Endodermal cell (in vitro differentiated cells): Measurements from ENCODE around the gene CPE. TPM values are rescaled to one million over a fixed set of nuclear protein-coding genes. Genes with fewer than 3 reads are reported as not detected.
A peak's percentile ranks its signal among the peaks of the same experiment; 100 is the strongest.

Experiments
- DNase-seq: peaks from one replicate; pipeline ENCODE4 v3.0.0-alpha.2; 2017
- H3K27ac ChIP-seq: 2 replicates; pipeline ENCODE4 v1.5.1; 2013; ENCODE audit warnings: mild to moderate bottlenecking, low read depth, low read length, moderate library complexity
- H3K27me3 ChIP-seq: 2 replicates; pipeline ENCODE4 v1.6.1; 2013; ENCODE audit warnings: mild to moderate bottlenecking, low read length, moderate library complexity; ENCODE audit not compliant: insufficient read depth, control insufficient read depth, poor library complexity, severe bottlenecking
- H3K36me3 ChIP-seq: 2 replicates; pipeline ENCODE4 v1.7.0; 2013; ENCODE audit warnings: mild to moderate bottlenecking, low read length, moderate library complexity; ENCODE audit not compliant: control insufficient read depth, insufficient read depth
- H3K4me1 ChIP-seq: one replicate; pipeline ENCODE4 v1.7.0; 2013; ENCODE audit warnings: low read length; ENCODE audit not compliant: control insufficient read depth, insufficient read depth
- H3K4me3 ChIP-seq: 2 replicates; pipeline ENCODE4 v1.5.1; 2013; ENCODE audit warnings: mild to moderate bottlenecking, low read length, moderate library complexity
- H3K9ac ChIP-seq: 2 replicates; pipeline ENCODE4 v1.6.1; 2013; ENCODE audit warnings: mild to moderate bottlenecking, low read length, moderate library complexity; ENCODE audit not compliant: poor library complexity, severe bottlenecking; ENCODE audit errors: extremely low read depth
- H3K9me3 ChIP-seq: 2 replicates; pipeline ENCODE4 v1.6.1; 2013; ENCODE audit warnings: mild to moderate bottlenecking, low read length, moderate library complexity; ENCODE audit not compliant: control insufficient read depth
- H3K27ac Mint-ChIP-seq: 2 replicates; pipeline ENCODE4 v1.8.0; 2020; ENCODE audit warnings: mixed read lengths
- H3K27me3 Mint-ChIP-seq: 2 replicates; pipeline ENCODE4 v1.8.0; 2021; ENCODE audit warnings: mild to moderate bottlenecking, mixed read lengths; ENCODE audit not compliant: insufficient read depth
- H3K36me3 Mint-ChIP-seq: 2 replicates; pipeline ENCODE4 v1.8.0; 2020; ENCODE audit warnings: low read depth, mixed read lengths
- H3K4me1 Mint-ChIP-seq: 2 replicates; pipeline ENCODE4 v1.8.0; 2020; ENCODE audit warnings: mixed read lengths
- H3K4me3 Mint-ChIP-seq: 2 replicates; pipeline ENCODE4 v1.8.0; 2020; ENCODE audit warnings: mild to moderate bottlenecking, moderate library complexity, mixed read lengths
- H3K9me3 Mint-ChIP-seq: 2 replicates; pipeline ENCODE4 v1.8.0; 2020; ENCODE audit warnings: mild to moderate bottlenecking, mixed read lengths
- WGBS, 2 experiments: methylation state at CpG; one replicate each; pipeline versions ENCODE4 v1.1.5 to v1.1.7; 2013; ENCODE audit warnings: missing lambda C conversion rate in 2 of 2, mixed read lengths in 1 of 2; ENCODE audit not compliant: insufficient coverage in 1 of 2, insufficient read length in 1 of 2; 5-methylcytosine and 5-hydroxymethylcytosine counted together
- total RNA-seq, 2 donors: library from RNA; stranded (reverse); fragmentation: NEBNext Ultra II Directional in 1 of 2; extraction: Animal tissue kit (Norgen Biotek cat#: 25700) in 1 of 2; gene quantifications; 2 replicates in 1 of 2; 3 replicates in 1 of 2; pipeline ENCODE4 v1.2.1, GENCODE V29; 2021
- TF ChIP-seq, protein P1 (sequence below): fragments of 200-600 bp; sonication (generic); conservative IDR thresholded peaks from 2 replicates; pipeline ENCODE4 v1.5.0; 2021; ENCODE audit warnings: antibody characterized with exemption, mild to moderate bottlenecking

The CPE gene
- total RNA-seq, 2 donors from 2014 or later: 237 to 298 TPM

- Mint-ChIP-seq H3K9me3 (no peaks in the 10 kb centered on the region), H3K27me3 (no peaks in the 10 kb centered on the region), H3K36me3 (no peaks in the 10 kb centered on the region), H3K27ac (no peak overlapping the region), H3K4me1 (peaks cover 14% of the 10 kb centered on the region), H3K4me3 (no peak overlapping the region)
- Histone ChIP-seq H3K4me1 (peaks cover 3% of the 10 kb centered on the region), H3K9ac (no peak overlapping the region), H3K27ac (no peak overlapping the region), H3K9me3 (peaks cover 2% of the 10 kb centered on the region), H3K4me3 (no peak overlapping the region), H3K27me3 (no peaks in the 10 kb centered on the region), H3K36me3 (peaks cover 19% of the 10 kb centered on the region)
- DNase-seq: no peak
- WGBS, 2 experiments: 94 to 100% methylated on average over 1 to 2 of the region's 3 CpGs
- TF ChIP-seq, protein P1, sequence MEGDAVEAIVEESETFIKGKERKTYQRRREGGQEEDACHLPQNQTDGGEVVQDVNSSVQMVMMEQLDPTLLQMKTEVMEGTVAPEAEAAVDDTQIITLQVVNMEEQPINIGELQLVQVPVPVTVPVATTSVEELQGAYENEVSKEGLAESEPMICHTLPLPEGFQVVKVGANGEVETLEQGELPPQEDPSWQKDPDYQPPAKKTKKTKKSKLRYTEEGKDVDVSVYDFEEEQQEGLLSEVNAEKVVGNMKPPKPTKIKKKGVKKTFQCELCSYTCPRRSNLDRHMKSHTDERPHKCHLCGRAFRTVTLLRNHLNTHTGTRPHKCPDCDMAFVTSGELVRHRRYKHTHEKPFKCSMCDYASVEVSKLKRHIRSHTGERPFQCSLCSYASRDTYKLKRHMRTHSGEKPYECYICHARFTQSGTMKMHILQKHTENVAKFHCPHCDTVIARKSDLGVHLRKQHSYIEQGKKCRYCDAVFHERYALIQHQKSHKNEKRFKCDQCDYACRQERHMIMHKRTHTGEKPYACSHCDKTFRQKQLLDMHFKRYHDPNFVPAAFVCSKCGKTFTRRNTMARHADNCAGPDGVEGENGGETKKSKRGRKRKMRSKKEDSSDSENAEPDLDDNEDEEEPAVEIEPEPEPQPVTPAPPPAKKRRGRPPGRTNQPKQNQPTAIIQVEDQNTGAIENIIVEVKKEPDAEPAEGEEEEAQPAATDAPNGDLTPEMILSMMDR: peak; percentile 36
These were observed 83.2 kb downstream of the CPE start for GRCh38 chr4:165462009-165462408.

GRCh38 chr4:165464376-165464775 lies 85.6 kb downstream of the CPE start:
- no peaks in the 10 kb centered on the region for H3K4me1 ChIP-seq
- Mint-ChIP-seq H3K4me3 (no peak overlapping the region), H3K27me3 (no peaks in the 10 kb centered on the region), H3K4me1 (peaks cover 3% of the 10 kb centered on the region), H3K9me3 (no peaks in the 10 kb centered on the region), H3K27ac (no peak overlapping the region), H3K36me3 (no peaks in the 10 kb centered on the region)
- no peak for DNase-seq
- no peaks in the 10 kb centered on the region for H3K27me3 ChIP-seq
- peaks cover 26% of the 10 kb centered on the region for H3K9me3 ChIP-seq
- no peak overlapping the region for H3K27ac ChIP-seq
- no peak overlapping the region for H3K9ac ChIP-seq
- peaks cover 32% of the 10 kb centered on the region for H3K36me3 ChIP-seq
- 85 to 92% methylated on average over 4 to 7 of the region's 7 CpGs for WGBS, 2 experiments
- H3K4me3 ChIP-seq: no peak overlapping the region
- TF ChIP-seq, protein P1: no peak

DNA sequence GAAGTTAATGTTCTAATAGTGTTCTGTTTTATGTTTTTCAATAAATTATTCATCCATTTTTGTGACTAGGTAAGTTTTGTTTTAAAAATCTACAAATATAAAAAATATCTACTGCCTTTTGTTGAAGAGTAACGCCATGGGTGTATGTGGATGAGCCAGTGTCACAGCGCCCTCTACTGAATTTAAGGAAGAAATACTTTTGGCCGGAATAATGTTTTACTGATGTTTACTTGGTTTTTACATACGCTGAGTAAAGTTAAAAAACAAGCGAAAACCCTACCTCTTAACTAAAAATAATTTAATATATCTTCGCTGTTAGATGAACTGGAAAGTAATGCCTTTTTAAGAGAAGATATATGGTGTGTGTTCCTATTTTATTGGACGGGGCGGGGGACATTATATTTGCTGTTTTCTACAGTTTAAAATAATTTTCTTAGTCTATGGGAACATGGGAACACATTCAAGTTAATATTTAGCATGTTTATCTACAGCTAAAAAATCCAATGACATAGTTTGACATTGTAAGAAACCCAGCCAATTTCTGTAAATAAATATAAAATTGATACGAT lies 86.1 kb downstream of the CPE start:
- TF ChIP-seq, protein P1: peak; percentile 93
- WGBS, 2 experiments: 35% methylated on average over 6 of the region's 9 CpGs; no CpG with 5 or more reads in 1 of the 2 experiments
- H3K4me3 ChIP-seq: no peak overlapping the region
- peaks cover 3% of the 10 kb centered on the region for H3K4me1 Mint-ChIP-seq
- no peaks in the 10 kb centered on the region for H3K27me3 Mint-ChIP-seq
- no peak overlapping the region for H3K4me3 Mint-ChIP-seq
- H3K27ac ChIP-seq: no peak overlapping the region
- DNase-seq: no peak
- H3K27me3 ChIP-seq: no peaks in the 10 kb centered on the region
- H3K36me3 ChIP-seq: peaks cover 37% of the 10 kb centered on the region
- no peaks in the 10 kb centered on the region for H3K36me3 Mint-ChIP-seq
- H3K9ac ChIP-seq: no peak overlapping the region
- no peak overlapping the region for H3K27ac Mint-ChIP-seq
- no peaks in the 10 kb centered on the region for H3K9me3 Mint-ChIP-seq
- no peaks in the 10 kb centered on the region for H3K4me1 ChIP-seq
- peaks cover 31% of the 10 kb centered on the region for H3K9me3 ChIP-seq
